Measurements from ENCODE around the gene C16orf74.

- TF ChIP-seq, protein P1, sequence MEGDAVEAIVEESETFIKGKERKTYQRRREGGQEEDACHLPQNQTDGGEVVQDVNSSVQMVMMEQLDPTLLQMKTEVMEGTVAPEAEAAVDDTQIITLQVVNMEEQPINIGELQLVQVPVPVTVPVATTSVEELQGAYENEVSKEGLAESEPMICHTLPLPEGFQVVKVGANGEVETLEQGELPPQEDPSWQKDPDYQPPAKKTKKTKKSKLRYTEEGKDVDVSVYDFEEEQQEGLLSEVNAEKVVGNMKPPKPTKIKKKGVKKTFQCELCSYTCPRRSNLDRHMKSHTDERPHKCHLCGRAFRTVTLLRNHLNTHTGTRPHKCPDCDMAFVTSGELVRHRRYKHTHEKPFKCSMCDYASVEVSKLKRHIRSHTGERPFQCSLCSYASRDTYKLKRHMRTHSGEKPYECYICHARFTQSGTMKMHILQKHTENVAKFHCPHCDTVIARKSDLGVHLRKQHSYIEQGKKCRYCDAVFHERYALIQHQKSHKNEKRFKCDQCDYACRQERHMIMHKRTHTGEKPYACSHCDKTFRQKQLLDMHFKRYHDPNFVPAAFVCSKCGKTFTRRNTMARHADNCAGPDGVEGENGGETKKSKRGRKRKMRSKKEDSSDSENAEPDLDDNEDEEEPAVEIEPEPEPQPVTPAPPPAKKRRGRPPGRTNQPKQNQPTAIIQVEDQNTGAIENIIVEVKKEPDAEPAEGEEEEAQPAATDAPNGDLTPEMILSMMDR (IDR thresholded peaks at IDR 0.05), result no peak
- no peak for TF ChIP-seq POLR2A (IDR thresholded peaks at IDR 0.05)
These were observed 67.5 kb downstream of the C16orf74 start for GRCh38 chr16:85683363-85683762.
